ENCODE results near the gene BCAS4.

The BCAS4 gene

DNA sequence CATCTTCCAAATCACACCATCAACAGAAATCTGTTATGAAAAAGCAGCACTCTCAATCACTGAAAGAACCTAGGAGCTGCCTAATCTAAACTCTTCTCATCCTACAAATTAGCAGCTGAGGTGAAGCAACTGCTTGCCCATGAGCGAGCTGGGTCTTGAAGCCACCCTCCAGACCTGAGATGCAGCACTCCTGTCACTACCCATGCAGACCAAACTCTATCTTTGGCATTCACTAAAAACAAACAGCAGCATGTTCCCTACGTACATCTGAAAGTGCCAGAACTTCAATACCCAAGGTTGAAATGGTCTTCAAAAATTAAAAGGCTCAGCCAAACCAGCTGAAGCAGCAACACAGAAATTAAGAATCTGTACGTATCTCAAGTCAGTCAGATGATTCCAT lies 122.1 kb downstream of the BCAS4 start:
- no peak for DNase-seq

DNA sequence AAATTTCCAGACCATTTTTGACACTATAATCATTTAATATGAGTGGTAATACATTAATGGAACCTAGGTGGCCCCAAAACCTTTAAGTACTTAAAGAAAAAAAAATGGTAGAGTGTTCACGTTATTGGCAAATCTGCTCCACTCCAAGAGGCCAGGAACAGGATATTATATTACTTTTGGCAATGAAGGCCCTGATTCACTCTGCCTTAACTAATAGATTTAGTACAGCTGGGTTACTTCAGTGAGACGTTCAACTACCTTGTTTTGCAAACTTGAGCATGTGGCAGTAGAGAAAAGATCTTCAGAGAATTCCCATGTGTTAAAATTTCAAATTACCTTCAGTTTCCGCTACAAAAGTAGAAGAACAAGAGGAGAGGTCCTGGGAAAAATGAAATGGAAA lies 123.5 kb downstream of the BCAS4 start:
- DNase-seq: no peak

DNA sequence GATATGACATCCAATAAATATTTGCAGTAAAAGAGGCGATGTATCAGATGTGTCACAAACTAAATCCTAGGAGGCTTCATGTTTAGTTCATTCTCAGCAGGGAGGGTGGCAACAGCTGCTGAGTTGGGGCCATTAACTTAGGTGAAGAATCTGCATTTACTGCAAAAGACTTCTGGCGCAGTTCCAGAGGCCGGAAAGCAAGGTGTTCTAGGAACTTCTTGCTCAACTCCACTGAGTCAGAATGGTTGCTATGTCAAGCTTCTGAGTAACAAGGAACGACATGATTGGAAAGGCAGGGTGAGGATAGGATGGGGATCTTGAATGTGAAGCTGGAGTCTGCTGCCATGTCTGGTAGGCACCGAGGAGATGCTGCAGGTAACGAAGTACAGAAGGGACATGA lies 124.7 kb downstream of the BCAS4 start:
- DNase-seq: no peak

DNA sequence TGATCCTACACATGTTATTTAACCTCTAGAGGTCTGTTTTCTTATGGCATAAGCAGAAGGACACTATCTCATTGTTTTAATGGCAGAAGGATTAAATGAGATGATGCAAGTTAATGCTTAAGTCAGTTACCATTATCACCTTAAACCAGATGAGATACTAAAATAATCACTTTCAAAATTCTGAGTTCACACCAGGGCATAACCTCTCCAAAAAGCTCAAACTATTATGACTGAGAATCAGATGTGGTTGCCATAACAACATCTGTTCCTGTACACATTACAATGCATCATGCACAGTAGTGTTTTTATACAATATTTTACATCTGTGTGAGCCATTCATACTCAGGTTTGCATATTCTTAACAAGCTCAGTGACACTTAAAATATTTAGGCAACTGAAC lies 126.1 kb downstream of the BCAS4 start:
- DNase-seq: no peak

DNA sequence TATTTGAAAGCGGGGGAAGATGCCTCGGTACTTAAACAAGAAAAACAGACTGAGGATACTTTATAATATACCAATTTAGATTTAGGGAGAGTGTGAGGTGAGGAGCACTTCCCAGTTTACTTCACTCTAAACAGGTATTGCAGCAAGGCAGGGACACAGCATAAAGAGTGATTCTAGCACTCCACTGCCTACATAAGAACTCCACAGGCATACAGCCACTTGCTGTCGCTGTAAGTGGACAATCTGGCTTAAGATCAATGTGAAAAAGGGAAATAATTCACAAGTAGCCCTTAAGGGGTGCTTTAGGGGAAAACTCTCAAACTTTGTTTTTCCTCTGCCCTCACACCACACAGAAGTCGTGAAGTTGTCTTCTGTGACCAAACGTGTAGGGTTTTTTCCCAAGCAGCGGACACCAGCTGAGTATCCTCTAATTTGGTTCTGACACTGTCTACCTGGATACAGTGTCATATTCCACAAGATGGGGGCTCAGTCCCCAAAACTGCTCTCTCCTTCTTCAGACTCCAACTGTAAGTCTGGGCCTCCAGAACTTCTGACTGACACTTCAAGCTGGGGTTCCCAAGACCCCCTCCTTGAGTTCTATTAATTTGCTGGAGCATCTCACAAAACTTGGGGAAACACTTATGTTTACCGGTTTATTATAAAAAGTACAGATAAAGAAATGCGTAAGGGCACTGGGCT lies 127.1 kb downstream of the BCAS4 start:
- no peak for DNase-seq

DNA sequence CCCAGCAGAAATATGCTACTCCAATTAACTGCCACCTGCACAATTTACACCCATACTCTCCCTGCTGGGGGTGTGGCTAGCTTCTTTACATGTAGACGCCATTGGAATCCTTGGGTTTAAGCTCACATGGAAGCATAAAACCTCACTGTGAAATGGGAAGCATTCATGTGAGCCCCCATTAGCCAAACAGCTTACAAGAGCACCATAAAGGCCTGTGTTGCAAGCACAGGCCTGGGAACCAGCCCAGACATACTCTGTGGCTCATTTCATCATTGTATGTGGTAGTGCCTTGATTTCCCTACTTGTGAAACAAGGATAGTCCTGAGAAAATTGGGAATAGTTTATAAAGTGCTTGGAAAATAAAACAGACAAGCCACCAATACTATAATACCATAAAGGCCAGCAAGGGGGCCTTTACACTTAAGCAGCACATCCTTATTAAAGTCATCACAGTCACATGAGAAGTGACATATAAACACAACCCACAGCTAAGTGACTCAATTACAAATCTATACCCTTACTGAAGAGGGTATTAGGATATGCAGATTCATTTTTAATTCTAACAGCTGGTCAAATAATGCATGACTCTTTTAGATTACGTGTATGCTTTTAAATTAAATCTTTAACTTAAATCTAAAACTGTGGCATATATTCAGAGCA lies 129.5 kb downstream of the BCAS4 start:
- DNase-seq: no peak

DNA sequence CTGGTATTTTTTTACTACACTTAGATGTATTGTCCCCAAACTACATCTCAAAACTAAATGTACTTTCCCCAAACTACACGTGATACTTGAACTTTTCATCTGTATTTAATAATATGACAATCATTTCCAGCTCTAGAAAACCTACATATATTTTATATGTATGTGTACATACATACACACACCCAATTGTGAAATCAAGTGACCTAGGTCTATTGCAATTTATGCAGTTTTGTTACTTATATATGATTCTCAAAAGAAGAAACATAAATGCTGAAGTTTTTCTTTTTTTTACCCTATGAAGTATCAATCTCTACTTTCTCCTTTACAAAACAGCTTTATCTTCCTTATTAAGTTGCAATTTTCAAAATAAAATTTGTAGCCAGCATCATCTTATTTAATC lies 131.7 kb downstream of the BCAS4 start:
- DNase-seq: no peak

All from T1000 (cell line).